Ascending aorta (tissue), 2 donors: Measurements from ENCODE around the gene PDE4B. TPM values are rescaled to one million over a fixed set of nuclear protein-coding genes. Genes with fewer than 3 reads are reported as not detected.

Experiments
- DNase-seq, 2 donors: peaks; one replicate each; pipeline ENCODE4 v3.0.0-alpha.2; 2019; ENCODE audit warnings: low spot score in 2 of 2
- H3K27ac ChIP-seq, 2 donors: fragments of 200-600 bp; sonication (generic); one replicate each; pipeline ENCODE4 v1.5.1; 2016 to 2017; ENCODE audit warnings: mild to moderate bottlenecking in 1 of 2
- H3K27me3 ChIP-seq: fragments of 200-600 bp; sonication (generic); one replicate; pipeline ENCODE4 v1.5.1; 2017
- H3K36me3 ChIP-seq, 2 donors: fragments of 200-600 bp; sonication (generic); one replicate each; pipeline ENCODE4 v1.5.1; 2016
- H3K4me1 ChIP-seq, 2 donors: fragments of 200-600 bp; sonication (generic); one replicate each; pipeline ENCODE4 v1.5.1; 2016 to 2017; ENCODE audit warnings: mild to moderate bottlenecking in 1 of 2
- H3K4me3 ChIP-seq, 2 donors: fragments of 200-600 bp; sonication (generic); one replicate each; pipeline ENCODE4 v1.5.1; 2016 to 2017; ENCODE audit warnings: mild to moderate bottlenecking in 1 of 2
- H3K9me3 ChIP-seq, 2 donors: fragments of 200-600 bp; sonication (generic); one replicate each; pipeline ENCODE4 v1.5.1; 2016
- CTCF ChIP-seq, 3 experiments: fragments of 200-600 bp in 2 of 3; fragments of 450-650 bp in 1 of 3; sonication (generic) in 2 of 3; IDR thresholded peaks; one replicate each; pipeline ENCODE4 v1.5.1; 2016 to 2019; ENCODE audit warnings: antibody characterized with exemption in 3 of 3, mild to moderate bottlenecking in 1 of 3, moderate library complexity in 1 of 3
- intact Hi-C: fragments of 100-400 bp; cut with DNase I; formaldehyde crosslinking; loops from one replicate; pipeline ENCODE4 v1.15.1; 2023
- total RNA-seq: library from RNA; depleted of rRNA; stranded (reverse); fragments of >200 nt; gene quantifications from one replicate; pipeline ENCODE4 v1.1.0, GENCODE V29; 2016

Gene PDE4B
- total RNA-seq, 1 donor from 2014 or later, result 4.5 TPM

GRCh38 chr1:66288048-66288447 is 495.4 kb downstream of the PDE4B start:
- H3K4me3 ChIP-seq, result no peak overlapping the region
- TF ChIP-seq CTCF (IDR thresholded peaks at IDR 0.05), result no peak
- H3K9me3 ChIP-seq, result no peaks in the 10 kb centered on the region
- H3K36me3 ChIP-seq, result no peaks in the 10 kb centered on the region
- no peaks in the 10 kb centered on the region for H3K4me1 ChIP-seq
- intact Hi-C loops, result no loop called here
- no peak overlapping the region for H3K27ac ChIP-seq
- no peak for DNase-seq
- no peaks in the 10 kb centered on the region for H3K27me3 ChIP-seq

DNA sequence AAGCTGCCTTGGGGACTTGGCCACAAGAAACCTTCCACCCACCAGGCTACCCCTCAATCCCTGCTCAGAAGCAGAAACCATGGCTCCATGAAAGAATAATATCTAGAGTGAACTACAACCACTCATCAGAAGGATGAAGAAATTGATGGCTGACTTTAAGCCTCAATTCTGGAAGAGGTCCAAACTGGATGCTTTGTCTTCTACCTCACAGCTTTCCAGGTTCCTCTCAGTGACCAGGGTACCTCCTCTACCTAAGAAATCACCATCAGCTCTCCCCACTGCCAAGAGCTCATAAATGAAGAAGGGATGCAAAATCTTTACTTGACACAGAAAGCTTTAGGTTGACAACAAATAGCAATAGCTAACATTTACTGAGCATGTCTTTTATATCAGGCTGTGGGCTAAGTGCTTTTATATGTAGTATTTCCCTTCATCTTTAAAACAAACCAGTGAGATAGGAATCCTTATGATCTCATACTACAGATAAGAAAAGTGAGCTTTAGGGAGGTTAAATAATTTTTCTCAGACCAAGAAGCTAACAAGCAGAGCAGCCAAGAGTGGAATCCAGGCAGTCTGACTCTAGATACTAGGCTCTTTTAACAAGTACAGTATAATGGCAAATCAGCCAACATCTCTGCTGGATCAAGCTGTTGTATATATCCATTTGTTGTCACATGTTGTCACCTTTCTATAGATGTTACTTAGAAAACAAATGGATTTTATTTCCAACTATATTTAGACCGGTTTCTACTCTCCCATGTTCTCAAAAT is 498.3 kb downstream of the PDE4B start:
- no peaks in the 10 kb centered on the region for H3K9me3 ChIP-seq
- TF ChIP-seq CTCF (IDR thresholded peaks at IDR 0.05), result no peak
- DNase-seq, result no peak
- intact Hi-C loops, result no loop called here
- H3K4me1 ChIP-seq, result no peaks in the 10 kb centered on the region
- H3K36me3 ChIP-seq, result no peaks in the 10 kb centered on the region
- H3K4me3 ChIP-seq, result no peak overlapping the region
- no peaks in the 10 kb centered on the region for H3K27me3 ChIP-seq
- no peak overlapping the region for H3K27ac ChIP-seq

- no peak overlapping the region for H3K27ac ChIP-seq
- no peaks in the 10 kb centered on the region for H3K4me1 ChIP-seq
- no peaks in the 10 kb centered on the region for H3K27me3 ChIP-seq
- TF ChIP-seq CTCF (IDR thresholded peaks at IDR 0.05), result no peak
- H3K4me3 ChIP-seq, result no peak overlapping the region
- no peak for DNase-seq
- H3K36me3 ChIP-seq, result no peaks in the 10 kb centered on the region
- H3K9me3 ChIP-seq, result no peaks in the 10 kb centered on the region
- intact Hi-C loops, result no loop called here
Measured at GRCh38 chr1:66291531-66291864, 498.8 kb downstream of the PDE4B start.

- DNase-seq, result no peak
- intact Hi-C loops, result no loop called here
- H3K4me1 ChIP-seq, result no peaks in the 10 kb centered on the region
- H3K4me3 ChIP-seq, result no peak overlapping the region
- no peak overlapping the region for H3K27ac ChIP-seq
- TF ChIP-seq CTCF (IDR thresholded peaks at IDR 0.05), result no peak
- H3K9me3 ChIP-seq, result no peaks in the 10 kb centered on the region
- H3K27me3 ChIP-seq, result no peaks in the 10 kb centered on the region
- no peaks in the 10 kb centered on the region for H3K36me3 ChIP-seq
Measured at GRCh38 chr1:66292305-66292704, 499.6 kb downstream of the PDE4B start.

GRCh38 chr1:66292944-66293343 is 500.2 kb downstream of the PDE4B start:
- Histone ChIP-seq H3K9me3 (no peaks in the 10 kb centered on the region), H3K4me1 (no peaks in the 10 kb centered on the region), H3K27me3 (no peaks in the 10 kb centered on the region), H3K27ac (no peak overlapping the region), H3K4me3 (no peak overlapping the region), H3K36me3 (no peaks in the 10 kb centered on the region)
- intact Hi-C loops, result no loop called here
- no peak for TF ChIP-seq CTCF (IDR thresholded peaks at IDR 0.05)
- DNase-seq, result no peak
